ENCODE data around the gene NR4A1.
"Not testable (repeated sequence)": the region's sequence is repeated elsewhere in the genome, so short reads cannot be mapped to it uniquely, and the experiment has no call there.

NR4A1 gene

DNA sequence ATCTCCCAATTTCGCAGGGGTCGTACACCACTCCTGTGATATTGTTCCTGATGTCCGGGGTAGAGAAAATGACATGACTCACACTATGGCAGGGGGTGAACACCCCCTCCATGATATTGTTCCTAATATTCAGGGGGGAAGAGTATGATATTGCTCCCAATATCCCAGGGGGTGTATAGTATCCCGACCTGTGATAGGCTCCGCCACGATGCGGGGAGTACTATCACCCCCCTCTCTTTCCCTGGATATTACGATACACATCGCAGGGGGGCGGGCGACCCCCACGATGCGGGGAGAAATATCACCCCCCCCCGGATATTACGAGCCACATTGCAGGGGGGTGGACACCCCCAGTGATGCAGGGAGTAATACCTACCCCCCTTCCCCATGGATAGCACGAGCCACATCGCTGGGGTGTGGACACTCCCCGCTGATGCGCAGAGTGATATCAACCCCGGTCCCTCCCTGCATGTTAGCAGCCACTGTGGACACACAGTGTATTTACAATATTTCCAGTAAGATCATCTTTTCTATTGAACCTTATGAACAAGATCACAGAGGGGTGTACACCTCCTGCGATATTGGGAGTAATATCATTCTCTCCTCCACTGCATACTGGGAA, 45.9 kb downstream of the NR4A1 start:
- DNase-seq (ENCODE audit: low spot score): no peak

DNA sequence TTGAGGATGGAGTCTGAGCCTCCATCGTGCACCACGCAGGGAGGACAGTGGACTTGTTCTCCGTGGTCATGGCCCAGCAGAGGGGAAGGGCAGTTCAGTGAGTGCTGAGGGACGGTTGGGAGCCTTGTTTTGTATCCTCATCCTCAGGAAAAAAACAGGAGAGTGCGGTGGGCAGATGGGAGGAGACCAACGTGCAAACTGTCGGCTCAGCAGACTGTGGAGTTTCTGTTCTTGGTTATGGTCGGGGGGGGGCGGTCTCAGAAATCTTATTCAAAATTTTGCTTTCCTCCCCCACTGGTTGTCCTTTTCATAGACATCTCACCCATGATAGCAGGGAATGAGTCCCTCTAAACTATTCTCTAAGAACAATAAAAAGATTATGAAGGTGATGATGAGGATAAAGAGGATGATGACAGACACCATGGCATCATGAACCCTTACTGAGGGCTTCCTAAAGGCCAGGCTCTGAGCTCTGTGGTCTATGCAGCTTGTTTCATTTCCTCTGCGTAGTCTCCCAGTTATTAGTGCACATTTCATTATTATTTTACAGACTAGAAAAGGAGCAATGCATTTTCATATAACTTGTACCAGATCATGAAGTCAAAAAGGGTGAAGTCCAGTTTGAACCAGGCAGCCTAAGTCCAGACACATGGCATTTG, 53.3 kb downstream of the NR4A1 start:
- DNase-seq (ENCODE audit: low spot score): not testable (repeated sequence)

Data from HuH-7 (cell line).